ENCODE measurements around the gene SEPTIN3.
"Not testable (repeated sequence)": the region's sequence is repeated elsewhere in the genome, so short reads cannot be mapped to it uniquely, and the experiment has no call there.

The SEPTIN3 gene

DNA sequence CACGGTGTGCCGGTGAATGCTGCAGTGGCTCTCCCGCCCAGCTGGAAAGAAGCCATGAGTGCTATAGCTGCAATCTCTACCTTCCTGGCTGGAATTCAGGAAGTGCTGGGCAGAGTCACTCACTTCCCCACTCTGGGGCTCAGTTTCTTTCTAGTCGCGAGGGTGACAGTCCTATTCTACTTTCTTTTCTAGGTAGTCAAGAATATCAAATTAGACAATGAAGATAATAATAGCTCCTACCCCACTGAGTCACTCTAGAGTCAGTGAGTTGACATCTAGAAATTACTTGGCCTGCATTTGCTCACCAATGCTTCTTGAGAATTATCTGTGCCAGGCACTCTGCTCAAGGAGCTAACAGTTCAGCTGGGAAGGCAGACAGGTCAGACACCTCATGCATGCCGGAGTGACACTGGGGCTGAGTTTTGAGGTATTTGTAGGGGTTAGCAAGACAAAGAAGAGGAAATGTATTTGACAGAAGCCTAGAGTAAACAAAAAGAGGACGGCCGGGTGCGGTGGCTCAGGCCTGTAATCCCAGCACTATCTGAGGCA lies 25.5 kb upstream of the SEPTIN3 start:
- no peak for DNase-seq

GRCh38 chr22:41946629-41947423 lies 22.4 kb upstream of the SEPTIN3 start, which contains the start of gene CENPM:
Gene CENPM, minus strand, starts transcription at chr22:41947152. Its CDS starts 76 bp downstream, at chr22:41947076.
- peak; percentile 84 for DNase-seq

DNA sequence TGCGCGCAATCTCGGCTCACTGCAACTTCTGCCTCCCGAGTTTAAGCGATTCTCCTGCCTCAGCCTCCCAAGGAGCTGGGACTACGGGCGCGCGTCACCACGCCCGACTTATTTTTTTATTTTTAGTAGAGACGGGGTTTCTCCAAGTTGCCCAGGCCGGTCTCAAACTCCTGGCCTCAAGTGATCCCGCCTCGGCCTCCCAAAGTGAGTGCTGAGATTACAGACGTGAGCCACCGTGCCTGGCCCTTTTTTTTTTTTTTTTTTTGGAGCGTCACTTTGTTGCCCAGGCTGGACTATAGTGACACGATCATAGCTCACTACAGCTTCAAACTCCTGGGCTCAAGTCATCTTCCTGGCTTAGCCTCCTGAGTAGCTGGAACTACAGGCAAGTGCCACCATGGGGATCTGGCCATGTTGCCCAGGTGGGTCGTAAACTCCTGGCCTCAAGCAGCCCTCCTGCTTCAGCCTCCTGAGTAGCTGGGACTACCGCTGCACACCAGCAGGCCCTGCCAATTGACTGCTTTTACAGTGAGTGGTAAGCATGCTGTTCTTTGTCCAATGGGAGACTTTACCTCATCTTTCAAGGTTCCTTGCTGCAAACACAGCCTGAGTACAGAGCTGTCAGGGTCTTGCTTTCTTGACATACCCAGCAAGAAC lies 21.7 kb upstream of the SEPTIN3 start:
- no peak for DNase-seq

- DNase-seq = no peak
Observed at GRCh38 chr22:41948142-41948541, 21.1 kb upstream of the SEPTIN3 start.

GRCh38 chr22:41948928-41949296 lies 20.3 kb upstream of the SEPTIN3 start:
- DNase-seq = not testable (repeated sequence)

DNA sequence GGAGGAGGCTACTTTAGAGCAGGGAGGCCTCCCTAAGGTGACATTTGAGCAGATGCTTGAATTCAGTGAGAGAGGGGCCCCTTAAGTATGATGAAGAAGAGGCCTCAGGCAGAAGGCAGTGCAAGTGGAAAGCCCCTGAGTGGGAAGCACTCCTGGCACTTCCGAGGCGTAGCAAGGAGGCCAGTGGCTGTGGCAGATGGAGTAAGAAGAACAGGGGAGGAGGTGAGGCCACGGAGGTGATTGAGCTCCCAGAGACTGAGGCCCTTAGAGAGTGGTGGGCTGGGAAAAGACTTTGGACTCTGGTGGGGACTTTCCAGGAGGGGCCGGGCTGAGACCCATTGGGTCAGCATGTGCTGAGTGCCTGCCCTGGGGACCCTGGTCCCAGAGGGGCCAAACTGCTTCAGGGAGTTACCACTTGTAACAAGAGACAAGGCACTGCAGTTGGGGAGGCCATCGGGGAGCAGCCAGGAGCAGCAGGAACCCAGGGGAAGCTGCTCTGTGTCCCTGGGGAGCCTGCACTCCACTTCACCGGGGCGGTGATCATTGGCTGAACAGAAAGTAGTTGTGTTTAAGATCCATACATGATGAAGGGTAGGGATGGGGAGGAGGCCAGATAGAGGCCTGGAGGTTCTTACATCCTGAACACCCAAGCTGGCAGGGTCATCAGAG lies 19.8 kb upstream of the SEPTIN3 start:
- no peak for DNase-seq

GRCh38 chr22:41951898-41952474 lies 17.3 kb upstream of the SEPTIN3 start, which contains the start of gene SMIM45:
Gene SMIM45, plus strand, starts transcription at chr22:41952150.
- DNase-seq = no peak

DNA sequence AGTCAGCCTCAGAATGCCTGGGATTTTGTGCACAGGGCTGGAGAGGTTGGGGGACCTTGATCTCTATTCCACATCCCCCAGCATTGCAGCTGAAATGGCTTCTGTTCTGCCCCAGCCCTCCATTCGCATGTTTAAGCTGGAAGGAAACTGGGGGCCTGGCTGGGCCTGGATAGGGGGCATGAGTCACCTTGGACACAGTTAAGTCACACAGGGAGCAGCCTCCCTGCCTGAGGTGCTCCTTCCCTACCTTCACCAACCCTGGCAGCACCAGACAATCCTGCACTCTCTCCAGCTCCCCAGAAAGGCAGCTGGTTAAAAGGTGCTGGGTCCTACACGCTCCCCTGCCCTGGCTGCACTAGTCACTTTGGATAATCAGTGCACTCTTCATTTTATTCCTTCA lies 16.5 kb upstream of the SEPTIN3 start:
- DNase-seq = no peak

DNA sequence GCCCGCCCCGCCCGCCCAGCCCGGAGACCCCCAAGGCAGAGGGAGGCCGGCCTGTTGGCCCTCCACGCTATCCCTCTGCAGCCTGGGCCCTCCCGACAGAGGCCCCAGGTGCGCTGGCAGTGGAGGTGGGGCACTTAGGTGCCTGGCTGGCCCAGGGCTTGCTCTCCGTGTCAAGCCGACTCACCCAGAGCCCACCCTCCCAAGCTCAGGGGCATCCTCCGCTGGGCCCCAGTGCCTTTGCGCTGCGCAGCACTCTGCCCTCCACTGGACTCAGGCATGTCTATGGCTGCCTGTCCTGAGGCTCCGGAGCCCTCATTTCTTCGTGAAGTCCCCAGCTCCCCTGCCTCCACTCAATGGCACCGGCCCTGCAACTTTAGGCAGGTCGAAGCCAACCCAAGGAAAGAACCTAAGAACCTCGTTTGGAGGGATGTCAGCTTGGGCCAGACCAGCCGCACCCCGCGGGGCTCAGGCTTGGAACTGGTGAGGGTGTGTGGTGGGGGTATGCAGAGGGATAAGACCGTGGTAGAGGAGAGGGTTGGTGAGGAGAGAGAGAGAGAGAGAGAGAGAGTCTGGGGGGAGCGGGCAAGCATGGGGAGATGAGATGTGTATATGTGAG lies 11.2 kb upstream of the SEPTIN3 start:
- no peak for DNase-seq

DNA sequence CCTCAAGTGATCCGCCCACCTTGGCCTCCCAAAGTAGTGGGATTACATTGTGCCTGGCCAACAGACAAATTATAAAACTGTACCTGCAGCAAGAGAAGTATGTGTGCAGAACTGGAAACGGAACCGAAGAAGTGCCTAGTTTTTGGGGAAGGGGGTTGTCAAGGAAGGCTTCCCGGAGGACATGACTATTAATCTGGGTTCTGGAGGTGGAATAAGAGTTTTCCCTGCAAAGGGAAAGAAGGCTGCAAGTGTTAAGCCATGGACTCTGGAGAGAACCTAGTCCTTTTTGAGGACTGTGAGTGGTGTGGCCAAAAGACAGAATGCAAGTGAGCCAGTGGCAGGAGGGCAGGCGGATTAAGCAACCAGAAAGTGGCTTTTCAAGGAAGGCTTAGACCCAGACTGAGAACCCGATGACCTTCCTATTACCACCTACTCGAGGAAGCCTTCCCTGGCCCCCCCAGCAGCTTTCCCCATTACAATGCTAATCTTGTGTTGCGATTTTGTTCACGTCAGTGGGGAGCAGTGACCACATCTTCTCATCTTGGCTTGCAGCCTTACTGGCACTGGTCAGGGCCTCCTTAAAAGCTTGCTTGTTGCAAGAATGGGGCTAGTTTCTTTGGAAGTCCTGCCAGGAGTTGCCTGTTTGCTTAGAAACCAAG lies 5.7 kb upstream of the SEPTIN3 start:
- DNase-seq = no peak

DNA sequence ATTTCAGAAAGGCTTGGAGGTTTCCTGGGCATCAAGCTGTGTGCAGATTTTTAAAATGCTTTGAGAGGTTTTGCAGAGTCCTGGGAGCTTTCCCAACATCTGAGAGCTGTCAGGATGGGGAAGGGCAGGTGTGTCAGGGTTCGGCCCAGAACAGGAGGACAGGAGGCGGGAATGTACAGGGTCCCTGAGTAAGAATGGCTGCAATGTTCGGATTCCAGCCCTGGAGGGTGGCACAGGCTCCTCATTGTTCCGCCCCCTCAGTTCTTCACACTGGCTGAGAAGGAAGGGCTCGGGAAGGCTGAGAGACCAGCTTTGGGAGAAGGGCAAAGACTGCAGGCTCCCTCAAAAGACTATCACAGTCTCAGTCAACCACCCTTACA lies 5.1 kb upstream of the SEPTIN3 start:
- no peak for DNase-seq

- no peak for DNase-seq
Observed at GRCh38 chr22:41966225-41966606, 3.0 kb upstream of the SEPTIN3 start.

DNA sequence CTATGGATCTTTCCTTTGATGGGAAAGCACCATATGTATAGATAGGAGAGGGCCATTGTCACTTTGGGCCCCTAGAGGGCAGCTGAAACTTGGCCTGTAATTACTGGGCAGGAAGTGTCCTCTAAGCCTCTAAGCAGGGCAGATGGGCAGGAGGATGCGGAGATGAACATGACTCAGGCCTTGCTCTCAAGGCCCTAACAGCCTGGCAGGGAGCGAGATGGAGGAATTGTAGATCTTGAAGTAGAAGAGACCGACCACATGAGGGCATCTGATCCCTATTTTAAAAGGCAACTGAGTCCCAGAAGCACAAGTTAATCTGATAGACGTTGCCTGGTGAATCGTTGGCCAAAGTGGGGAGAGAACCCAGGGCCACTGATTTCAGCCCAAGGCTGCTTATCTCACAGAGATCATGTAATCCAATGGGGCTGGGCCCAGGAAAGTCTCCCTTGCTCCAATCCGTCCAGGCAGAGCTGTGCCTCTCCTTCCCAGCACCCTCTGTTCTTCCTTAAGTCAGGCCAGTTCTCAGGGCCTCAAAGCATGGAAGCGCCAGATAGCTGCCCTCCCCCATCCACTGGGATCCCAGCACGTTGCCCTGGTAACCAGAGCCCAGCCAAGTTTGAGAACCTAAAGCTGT lies 2.5 kb upstream of the SEPTIN3 start:
- no peak for DNase-seq

GRCh38 chr22:41968601-41969000 lies 642 bp upstream of the SEPTIN3 start:
- DNase-seq = no peak

DNA sequence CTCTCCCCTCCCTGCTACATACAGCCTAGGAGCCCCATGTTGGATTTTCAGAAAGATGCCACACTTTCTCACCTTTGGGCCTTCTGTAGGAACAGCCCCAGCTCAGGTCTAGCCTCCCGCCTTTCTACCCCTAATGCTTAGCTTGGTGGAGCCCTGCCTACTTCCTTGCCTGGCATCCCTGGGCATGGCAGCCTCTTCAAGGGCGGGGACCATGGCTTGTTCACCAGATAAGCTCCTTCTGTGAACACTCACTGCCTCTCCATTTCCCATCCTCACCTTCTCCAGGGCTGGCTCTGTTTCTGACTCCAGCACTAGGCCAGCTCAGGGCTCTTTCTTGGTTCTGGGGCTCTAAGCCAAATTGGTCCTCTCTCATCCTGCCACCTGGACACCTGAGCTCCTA lies 1.4 kb downstream of the SEPTIN3 start:
- no peak for DNase-seq

- DNase-seq = no peak
Observed at GRCh38 chr22:41971431-41971830, 2.2 kb downstream of the SEPTIN3 start.

DNA sequence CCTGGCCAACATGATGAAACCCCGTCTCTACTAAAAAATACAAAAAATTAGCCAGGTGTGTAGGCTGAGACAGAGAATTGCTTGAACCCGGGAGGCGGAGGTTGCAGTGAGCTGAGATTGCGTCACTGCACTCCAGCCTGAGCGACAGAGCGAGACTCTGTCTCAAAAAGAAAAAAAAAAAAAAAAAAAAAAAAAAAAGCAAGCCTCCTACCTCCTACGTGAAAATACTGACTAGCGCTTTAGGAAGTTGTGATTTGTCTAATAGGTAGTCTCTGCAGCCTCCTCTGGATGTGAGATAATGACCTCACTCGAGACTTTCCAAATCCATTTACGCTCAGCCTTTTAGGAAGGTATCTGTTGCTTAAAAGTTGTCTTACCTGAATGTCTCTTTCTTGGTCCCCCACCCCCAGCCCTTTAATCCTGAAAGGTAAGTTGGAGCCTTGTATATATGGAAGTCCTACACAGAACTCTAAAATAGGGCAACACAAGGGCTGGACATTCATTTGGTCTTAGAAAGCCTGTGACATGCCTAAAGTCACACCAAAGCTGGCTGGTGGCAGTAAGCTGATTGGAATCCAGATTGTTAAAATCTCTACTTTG lies 5.5 kb downstream of the SEPTIN3 start:
- DNase-seq = no peak

DNA sequence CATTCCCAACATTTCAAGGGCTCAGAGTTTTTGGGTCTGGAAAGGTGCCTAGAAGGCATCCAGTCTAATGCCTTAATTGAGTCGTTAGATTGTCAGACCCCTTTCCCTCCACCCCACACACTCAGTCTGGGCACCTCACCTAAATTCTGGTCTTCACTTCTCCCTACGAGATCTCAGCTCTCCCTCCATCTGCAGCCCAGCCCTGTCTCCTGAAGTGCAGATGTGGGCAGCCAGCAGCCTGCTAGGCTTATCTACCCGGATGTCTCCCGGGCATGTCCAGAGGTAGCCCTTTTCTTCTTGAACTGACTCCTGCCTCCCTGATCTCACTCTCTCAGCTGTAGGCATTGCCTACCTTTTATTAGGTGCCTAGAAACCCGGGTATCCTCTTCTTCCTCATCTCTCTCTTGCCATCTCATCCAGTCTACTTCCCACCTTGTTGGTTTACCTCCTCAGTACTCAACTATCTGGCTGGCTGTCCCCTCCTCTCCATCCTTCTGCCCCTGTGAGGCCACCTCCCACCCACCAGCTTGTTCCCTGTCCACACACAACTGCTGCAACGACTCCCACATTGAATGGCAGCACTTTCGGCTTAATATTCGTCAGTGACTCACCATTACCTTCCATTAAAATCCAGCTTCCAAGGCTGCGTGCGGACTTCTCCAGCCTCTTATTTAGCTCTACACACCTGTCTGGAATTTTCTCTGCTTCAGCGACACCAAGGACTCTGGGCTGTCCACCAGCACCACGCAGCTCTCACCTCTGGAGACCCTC lies 6.2 kb downstream of the SEPTIN3 start:
- DNase-seq = no peak

GRCh38 chr22:41976070-41976901 lies 7.0 kb downstream of the SEPTIN3 start:
- peak; percentile 13 for DNase-seq

Data from NCI-H774 (cell line).